NK-92 (cell line): ENCODE data around the gene PODXL.

Experiments
- DNase-seq: peaks from one replicate; lab custom pipeline; 2025; ENCODE audit not compliant: unreplicated experiment; lab: John Stamatoyannopoulos, UW

PODXL gene

DNA sequence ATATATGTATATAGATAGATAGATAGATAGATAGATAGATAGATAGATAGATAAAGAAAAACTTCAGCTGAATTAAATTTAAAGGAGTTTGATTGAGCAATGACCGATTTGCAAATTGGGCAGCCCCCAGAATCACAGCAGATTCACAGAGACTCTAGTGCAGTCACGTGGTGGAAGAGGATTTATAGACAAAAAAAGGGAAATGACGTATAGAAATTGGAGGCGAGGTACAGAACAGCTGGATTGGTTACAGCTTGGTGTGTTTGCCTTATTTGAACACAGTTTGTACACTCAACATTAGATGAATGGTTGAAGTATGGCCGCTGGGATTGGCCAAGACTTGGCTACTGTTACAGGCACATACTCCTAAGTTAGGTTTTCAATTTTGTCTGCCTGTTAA, 8.2 kb upstream of the PODXL start:
- DNase-seq = no peak

DNA sequence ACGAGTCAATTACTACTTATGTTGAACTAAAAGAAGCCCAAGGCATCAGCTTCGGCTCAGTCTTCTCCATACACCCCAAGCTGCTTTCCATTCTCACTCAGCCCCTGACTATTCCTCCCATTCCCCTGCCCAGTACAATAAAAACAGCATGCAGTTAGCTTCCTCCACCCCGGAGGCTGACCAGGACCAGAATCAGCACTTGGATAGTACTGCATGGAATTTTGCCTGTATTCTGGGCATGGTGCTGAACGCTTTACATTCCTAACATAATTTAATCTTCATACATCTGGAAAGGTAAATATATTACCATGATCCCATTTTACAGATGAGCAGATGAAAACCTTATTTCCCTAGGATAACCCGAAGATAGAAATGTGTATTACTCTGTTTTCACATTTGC, 7.5 kb upstream of the PODXL start:
- no peak for DNase-seq

DNA sequence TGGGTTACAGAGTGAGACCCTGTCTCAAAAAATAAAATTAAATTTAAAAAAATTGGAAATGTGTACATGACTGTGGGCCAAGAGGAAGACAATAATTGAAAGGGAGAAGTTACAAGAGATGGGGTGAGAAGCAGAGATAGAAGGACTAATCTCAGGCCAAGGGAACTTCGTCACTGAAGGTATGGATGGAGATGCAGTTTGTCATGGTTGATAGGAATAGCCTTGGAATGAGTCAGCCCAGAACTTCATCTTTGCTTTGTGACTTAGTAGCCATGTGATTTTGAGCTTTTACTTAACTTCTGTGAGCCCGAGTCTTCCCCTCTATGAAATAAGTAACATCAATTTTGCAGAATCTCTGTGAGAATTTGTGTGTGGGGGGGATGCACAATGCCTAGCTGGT, 6.5 kb upstream of the PODXL start:
- DNase-seq = no peak

DNA sequence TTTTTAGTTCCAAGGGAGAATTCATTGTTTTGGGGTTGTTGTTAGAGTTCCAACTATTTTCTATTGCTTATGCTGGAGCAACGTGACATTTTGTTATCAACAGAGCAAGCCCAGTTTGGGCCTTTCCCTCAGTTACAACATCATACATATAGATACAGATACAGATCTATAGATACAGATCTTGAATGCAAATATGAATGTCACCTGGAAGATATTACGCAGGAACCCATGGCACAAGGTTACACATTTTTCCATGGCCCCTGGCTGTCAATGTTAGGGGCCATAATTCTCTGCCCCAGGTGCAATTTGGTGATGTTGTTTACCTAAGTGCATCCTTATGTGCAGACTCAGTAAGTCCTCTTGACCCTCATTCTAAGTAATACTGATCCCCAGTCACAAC, 3.6 kb upstream of the PODXL start:
- DNase-seq = no peak

DNA sequence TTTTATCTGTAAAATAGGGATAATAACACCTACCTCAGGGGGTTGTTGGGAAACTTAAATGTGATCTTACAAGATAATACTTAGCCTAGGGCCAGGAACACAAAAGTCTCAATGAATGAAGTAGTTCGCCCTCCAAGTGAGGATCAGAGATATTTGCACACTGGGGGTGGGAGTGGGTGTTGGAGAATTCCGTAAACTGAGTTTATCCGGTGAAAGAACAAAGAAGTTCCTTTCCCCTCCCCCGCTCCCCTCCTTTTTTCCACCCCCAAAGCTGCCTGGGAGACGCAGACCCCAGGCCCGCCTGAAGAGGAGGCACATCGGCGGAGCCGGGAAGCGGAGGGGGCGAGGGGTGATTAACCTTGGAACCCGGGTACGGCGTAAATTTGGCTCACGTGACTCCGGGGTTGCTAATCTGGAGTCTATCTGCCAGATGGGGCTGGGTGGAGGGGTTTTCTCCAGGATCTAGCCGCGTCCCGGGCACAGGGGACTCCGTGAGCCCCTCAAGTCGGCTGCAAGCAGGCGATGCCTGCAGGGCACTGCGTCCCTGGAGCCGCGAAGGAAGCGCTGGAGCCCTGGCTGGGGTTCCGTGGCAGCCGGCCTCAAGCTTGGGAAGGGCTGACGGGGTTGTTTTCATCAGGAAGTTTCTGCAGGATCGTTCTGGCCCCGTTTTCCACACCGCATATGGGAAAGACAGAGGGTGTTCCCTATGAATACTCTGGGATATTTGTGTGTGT, 1.4 kb upstream of the PODXL start:
- DNase-seq = no peak

DNA sequence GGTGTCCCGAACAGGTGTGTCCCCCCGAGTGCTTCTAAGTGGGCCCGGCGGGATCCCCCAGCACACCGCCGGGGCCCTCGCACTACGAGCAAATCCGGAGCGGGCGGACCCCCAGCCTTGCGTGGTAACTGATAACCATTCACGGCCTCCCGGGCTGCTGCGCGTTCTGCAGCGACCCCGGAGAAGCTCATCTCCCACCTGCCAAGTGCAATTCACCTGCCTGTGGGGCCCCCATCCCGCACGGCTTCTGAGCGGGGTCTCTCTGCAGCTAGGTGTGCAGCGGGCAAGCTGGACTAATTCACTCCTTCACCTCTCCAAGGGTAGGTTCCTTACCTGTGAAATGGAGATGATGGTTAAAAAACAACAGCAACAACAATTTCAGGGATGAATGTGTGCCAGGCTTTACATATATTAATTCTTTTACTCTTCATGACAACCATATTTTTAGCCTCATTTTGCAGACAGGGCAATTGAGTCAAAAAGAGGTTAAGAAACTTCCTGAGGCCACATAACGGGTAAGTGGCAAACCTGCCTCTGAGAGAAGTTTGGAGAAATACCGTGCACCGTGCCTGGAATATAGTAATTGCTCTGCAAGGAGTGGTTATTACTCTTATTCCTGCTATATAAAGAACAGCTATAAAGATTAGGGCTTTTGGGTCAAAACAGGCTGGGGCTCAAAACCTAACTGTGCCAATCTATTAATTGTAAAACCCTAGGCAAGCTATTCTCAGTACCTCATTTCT, 652 bp upstream of the PODXL start:
- no peak for DNase-seq

DNA sequence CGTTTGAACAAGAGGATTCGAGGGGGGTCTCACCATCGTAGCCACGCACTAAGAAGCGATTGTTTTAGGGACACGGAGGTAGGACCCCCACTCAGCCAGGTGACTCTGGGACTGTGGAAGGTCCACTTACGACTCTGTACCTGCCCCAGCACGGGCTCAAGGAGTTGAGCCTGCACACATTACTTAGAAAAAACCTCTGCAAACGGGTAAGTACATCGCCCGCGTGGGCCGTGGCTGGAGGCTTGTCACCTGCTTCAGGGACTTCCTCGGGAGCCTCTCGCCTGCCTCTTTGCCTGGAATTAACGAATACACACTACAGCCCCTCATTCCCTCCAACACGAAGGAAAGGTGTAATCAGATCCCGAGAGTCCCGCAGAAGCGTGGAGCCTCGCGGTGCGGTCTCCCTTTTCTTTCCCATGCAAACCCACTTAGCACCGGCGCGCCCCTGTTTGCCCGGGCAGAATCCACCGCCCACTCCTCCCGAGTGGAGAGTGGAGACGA, 826 bp downstream of the PODXL start:
- no peak for DNase-seq

DNA sequence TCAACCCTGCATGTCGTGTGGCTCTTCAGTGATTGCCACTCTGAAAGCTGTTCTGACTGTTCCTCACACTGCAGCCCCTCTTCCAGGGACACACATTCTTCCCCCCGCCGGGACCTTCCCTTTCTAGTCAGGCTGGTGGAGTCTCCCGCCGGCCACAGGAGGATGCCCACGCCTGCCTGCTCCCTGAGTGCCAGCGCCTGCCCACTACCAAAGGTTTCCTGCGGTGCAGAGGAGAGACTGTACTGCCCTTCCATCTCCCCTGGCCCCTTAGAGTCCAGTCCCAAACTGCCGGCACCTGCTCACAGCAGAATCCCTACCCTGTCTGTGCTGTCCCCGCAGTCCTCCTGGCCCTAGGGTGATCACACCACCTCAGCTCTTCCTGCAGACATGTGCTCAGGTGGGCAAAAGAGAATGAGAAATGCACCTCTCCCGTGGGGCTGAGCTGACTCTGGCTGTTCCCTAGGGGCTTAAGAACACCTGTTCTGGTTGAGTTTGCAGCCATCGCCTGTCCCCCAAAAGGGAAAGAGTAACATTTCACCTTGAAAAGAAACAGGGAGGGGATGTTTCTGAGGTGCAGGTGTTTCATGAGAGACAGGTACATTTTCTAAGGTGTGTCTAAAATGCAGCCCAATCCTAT, 1.4 kb downstream of the PODXL start:
- DNase-seq = no peak

DNA sequence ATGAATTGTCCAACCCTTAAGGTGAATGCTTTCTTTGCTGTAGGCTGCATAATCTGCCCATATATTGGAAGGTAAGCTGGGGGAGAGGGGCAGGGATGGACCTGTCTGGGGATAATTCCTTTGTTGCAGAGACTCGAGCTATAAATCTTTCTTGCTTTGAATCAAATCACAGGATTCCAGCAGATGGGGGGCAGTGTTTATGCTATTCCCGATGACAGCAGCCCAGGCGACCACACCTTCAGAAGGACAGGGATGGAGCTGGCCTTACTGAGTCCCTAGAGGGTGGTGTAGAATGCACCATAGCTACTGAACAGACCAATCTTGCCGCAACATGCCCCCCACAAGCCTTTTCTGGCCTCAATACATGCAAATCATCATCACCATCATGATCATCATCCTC, 2.5 kb downstream of the PODXL start:
- no peak for DNase-seq

DNA sequence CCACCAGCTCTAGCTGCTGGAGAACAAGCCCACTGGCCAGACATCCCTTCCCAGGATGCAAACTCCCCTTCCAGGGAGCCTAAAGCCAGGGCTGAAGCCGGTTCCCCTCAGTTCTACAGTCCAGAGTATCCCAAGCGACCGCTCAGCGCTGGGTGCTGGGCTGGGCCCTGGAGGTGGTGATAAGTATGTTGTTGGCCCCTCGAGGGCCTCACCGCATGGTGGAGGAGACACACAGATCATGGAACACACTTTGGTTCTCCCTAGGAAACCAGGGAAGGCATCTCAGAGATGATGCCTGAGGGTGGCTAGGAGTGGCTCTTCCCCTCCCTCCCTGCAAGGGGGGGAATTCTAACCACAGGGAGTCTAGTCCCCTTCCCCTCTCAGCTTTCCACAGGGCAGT, 4.4 kb downstream of the PODXL start:
- DNase-seq = no peak

DNA sequence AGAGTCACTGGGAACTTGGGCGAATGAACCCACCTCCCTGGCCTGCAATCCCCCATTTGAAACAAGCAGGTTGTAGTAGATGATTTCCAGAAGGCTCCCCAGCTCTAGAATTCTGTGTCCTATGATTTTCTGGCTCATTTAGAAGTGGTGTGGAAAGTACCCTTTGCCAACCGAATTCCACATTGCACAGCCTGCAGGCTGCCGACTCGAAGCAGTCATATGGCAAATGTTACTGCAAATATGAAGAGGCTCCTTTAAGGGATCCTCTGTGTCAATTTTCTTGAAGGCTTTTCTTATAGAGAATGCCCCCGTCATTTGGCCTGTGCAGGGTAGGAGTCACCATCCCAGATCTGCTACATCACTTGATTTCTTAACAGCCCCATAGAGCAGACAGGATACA, 5.6 kb downstream of the PODXL start:
- no peak for DNase-seq

DNA sequence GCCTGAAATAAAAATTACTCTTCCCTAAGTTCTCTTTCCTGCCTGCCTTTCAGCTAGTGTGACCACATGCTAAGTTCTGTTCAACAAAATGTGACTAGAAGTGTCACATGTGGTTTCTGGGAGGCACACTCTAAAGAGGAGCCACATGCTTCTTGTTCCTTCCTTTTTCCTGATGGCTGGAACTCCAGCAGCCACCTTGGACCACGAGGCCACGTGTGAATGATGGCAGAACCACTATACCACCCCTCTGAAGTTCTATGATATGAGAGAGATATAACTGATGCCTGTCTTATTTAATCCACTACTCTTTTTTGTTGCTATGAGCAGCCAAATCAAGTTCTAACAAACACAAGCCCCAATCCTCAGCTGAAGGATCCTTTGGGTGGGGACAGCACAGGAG, 8.1 kb downstream of the PODXL start:
- DNase-seq = no peak

DNA sequence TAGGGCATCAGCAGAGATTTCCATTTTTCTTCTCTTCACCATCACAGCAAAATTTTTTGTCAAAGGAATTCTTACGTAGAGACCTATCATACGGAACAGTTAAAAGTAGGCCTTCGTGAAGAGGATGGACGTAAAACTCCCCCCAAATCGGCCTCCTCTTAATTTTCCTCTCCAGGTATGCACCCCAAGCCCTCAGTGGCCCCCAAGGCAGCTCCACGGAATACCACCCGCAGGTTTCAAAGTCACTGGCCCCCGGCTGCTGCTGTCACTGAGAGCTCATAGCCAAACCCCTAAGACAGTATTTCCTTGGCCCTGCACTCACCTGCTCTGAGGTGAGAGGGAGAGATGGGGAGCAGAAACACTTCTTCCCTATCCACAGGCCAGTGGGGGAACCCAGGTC, 8.8 kb downstream of the PODXL start:
- no peak for DNase-seq

DNA sequence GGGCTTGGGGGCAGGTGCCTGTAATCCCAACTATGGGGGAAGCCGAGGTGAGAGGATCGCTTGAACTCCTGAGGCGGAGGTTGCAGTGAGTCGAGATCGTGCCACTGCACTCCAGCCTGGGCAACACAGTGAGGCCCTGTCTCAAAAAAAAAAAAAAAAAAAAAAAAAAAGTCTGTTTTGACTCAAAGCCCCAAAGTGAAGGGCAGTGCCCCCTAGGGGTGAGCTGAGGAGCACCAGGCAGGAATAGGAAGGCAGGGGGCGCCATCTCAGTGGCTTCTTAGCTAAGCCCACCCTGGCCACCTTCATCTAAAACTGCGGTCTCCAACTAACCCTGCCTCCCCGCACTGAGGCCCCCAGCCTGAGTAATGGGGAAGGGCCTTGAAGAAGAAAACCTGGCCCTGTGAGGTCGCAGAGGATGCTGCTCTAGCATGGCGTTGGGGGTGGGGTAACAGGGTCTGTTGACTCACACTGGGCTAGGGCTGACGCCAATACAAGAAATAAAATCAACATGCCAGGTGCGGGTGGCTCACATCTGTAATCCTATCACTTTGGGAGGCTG, 9.8 kb downstream of the PODXL start:
- no peak for DNase-seq

DNA sequence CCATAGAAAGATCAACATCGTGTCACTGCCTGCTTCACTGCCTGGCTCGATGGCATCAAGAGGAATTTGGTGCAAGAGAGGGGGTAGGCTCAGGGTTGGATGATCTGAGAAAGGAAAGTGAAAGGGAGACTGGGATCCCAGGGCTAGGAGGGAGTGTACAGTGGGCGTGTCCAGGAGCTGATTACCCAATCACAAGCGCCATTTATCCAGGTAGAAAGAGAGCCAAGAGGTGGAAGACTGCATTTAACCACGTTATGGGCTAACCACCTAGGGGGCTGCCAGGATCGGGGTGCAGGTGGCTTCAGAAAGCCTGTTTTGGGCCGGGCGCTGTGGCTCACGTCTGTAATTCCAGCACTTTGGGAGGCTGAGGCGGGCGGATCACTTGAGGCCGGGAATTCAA, 10.3 kb downstream of the PODXL start:
- no peak for DNase-seq

DNA sequence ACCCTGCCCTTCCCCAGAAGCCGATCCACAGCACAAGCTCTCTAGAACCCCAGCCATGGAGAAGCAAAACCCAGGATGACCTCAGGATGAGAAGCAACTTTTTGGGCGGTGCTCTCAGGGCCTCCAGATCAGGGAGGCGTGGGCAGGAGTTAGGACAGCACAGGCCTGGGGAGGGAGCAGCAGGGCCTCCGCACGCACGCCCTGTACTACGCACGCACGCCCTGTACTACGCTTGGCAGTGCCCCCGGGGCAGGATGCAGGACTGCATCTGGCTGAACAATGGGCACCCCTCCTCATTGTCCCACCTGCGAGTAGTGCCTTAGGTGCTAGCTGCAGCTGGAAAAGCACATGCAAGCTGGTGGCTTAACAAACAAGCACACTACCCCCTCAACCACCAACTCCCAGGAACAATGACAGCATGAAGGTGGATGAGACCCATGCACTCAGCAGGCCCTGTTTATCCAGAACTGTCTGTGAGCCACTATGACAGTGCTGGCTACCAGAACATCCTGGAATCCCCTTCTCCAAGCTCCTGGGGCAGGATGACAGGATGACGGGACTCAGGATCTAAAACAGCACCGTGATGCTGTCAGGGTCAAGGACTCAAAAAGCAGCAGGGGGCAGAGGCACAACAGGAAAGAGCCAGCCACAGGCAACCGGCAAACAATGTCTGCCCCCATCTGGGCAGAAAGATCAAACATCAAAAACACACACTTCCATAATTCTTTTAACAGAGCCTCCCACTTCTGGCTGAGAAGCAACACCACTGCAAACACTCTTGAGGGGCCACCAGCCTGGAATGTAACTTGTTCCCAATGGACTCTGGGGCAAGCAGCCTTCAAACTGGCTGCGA, 11.8 kb downstream of the PODXL start:
- no peak for DNase-seq

DNA sequence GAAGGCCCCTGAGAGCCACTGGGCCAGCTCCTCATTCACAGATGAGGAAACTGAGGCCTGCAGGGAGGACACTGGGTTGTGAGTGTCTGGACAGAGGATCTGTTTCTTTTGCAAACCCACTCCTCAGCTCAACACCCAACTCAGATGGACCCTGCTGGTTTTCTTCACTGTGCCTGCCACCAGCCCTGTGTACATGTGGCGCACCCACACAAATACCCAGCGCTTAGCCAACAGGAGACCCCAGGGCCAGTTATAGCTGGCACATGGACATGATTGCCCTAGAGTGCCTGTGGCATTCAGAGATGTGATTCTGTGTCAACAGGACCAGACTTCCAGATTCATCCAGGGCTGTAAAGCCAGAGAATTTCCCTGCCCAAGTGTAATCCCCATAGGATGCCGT, 12.4 kb downstream of the PODXL start:
- DNase-seq = no peak

DNA sequence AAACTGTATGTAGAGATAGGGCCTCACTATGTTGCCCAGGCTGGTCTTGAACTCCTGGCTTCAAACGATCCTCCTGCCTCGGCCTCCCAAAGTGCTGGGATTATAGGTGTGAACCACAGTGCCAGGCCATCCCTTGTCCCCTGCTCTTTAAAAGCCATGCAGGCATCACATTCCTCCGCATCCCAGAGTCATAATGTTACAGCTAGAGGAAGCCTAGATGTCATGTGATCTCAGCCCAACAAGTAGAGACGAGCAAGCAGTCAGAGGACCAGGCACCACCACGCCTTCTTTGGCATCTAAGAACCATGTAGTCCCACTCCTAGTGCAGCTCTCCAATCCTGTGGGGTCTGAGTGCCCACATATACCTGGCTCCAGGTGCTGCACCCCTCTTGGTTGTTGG, 13.1 kb downstream of the PODXL start:
- DNase-seq = no peak

DNA sequence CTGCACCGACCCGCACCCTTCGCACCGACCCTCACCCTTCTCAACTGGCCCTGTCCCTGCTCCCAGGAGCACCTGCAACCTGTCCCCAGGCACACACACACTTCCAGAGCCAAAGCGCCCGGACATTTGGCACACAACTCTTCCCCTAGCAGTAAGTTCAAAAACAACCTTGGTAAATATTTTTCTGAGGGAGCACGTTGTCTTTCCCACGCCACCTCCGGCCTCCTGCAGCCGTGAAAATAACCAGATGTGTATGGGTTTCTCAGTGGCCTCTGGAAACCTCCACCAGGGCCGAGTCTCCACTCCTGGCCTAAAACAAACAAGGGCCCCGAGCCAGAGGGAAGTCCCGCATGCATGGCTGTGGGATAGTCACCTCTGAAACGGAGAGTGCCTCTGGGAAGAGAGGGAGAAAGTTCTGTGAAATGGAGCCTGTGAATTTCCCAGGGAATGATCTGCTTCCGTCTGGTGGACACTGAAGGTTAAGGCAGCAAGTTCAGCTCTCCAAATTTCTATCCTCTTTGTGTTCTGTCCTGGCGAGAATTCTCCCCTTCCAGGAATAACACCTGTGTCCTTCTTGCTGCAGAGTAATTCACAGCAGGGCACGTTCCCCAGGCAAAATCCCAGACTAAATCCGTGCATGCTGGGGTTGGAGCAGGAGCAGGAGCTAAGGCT, 15.8 kb downstream of the PODXL start:
- no peak for DNase-seq

DNA sequence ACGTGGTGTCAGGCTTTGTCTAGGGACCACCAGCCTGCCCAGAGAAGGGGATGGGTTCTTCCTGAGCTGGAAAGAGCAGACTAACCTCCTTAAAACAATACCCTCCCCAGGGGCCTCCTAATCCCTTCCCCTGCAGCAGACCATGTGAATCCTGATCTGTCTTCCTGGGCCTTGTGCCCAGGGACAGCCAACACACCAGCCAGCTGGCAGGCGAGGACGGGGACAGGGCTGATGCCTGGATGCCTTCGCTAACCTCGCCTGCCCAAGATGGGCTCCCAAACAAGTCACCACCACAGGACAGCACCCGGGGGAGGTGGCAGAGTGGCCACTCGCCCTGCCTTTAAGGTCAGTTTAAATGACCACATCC, 17.6 kb downstream of the PODXL start:
- no peak for DNase-seq
